ENCODE results near the gene SPC25.

SPC25 gene

DNA sequence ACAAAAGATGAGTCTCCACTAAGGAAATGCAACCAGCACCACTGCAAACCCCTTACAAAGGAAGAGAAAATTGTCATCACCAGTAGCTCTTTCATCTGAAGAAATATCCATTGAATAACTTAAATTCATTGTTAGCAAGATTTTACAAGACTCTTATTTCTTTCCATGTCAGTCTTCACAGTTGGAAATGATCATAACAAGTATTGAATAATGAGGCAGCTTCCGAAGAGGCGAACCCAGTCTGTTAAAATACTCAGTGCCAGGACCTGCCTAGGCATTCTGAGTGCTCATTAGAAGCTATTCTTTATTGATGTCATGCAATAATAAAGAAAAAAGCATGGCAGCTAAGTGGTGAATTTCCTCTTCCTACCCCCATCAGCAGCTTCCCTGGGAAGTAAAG lies 54.3 kb downstream of the SPC25 start:
- no peak for DNase-seq

GRCh38 chr2:168831662-168832061 lies 58.6 kb downstream of the SPC25 start:
- no peak for DNase-seq

DNA sequence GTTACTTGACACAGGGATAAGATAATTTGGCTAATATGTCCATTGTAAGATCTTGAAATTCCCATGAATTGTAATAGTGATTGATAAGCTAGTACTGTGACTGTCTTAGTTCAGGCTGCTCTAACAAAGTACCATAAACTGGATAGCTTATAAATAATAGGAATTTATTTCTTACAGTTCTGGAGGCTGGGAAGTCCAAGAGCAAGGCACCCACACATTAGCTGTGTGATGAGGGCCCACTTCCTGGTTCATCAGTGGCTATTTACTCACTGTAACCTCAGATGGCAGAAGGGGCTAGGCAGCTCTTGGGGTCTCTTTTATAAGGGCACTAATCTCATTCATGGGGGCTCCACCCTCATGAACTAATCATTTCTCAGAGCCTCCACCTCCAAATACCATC lies 59.3 kb downstream of the SPC25 start:
- DNase-seq = no peak

- no peak for DNase-seq
Observed at GRCh38 chr2:168825126-168825525, 65.1 kb downstream of the SPC25 start.

GRCh38 chr2:168821992-168822391 lies 68.2 kb downstream of the SPC25 start:
- no peak for DNase-seq

DNA sequence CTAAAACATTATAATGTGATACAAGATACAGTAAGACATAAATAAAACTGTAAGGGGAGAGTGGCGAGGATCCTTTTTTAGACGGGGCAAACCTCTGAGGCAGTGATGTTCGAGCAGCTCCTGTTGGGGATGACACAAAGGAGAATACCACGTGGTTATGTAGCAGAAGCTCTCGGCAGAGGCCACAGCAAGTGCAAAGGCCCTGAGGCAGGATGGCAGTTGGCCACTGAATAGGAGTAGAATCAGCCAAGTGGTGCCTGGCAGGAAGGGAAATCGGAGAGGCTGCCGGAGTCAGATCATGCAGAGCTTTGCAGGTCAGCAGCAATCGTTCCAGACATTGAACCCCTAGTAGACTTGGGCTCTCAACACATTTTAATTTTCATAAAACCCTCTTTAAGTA lies 68.7 kb downstream of the SPC25 start:
- no peak for DNase-seq

Measured in HCEC 1CT (cell line).